Adrenal gland (tissue), 12 donors: ENCODE data around the gene RALGDS. TPM values are rescaled to one million over a fixed set of nuclear protein-coding genes. Genes with fewer than 3 reads are reported as not detected.

Source experiments
- DNase-seq, 7 donors: peaks; one replicate each; pipeline ENCODE4 v3.0.0-alpha.2; 2019 to 2020
- H3K27ac ChIP-seq, 5 donors: fragments of 200-600 bp; sonication (generic) in 4 of 5; 1 replicate in 3 of 5; 2 replicates in 2 of 5; pipeline versions ENCODE4 v1.5.1 to v1.8.0; 2016 to 2020; ENCODE audit warnings: mild to moderate bottlenecking in 1 of 5
- H3K27me3 ChIP-seq: fragments of 200-600 bp; 2 replicates; pipeline ENCODE4 v1.8.0; 2021
- H3K36me3 ChIP-seq, 2 donors: fragments of 200-600 bp; replicated peaks in 1 of 2; 1 replicate in 1 of 2; 2 replicates in 1 of 2; pipeline versions ENCODE4 v1.5.1 to v1.8.0; 2018 to 2022
- H3K4me1 ChIP-seq, 2 donors: fragments of 200-600 bp; replicated peaks in 1 of 2; 1 replicate in 1 of 2; 2 replicates in 1 of 2; pipeline versions ENCODE4 v1.5.1 to v1.8.0; 2018 to 2021
- H3K4me3 ChIP-seq, 4 donors: fragments of 200-600 bp; sonication (generic) in 3 of 4; one replicate each; pipeline ENCODE4 v1.5.1; 2016 to 2018
- H3K9me3 ChIP-seq, 3 donors: fragments of 200-600 bp; sonication (generic) in 1 of 3; replicated peaks in 1 of 3; 1 replicate in 2 of 3; 2 replicates in 1 of 3; pipeline versions ENCODE4 v1.5.1 to v1.8.0; 2016 to 2021
- POLR2A ChIP-seq, 2 donors: fragments of 450-650 bp; IDR thresholded peaks; one replicate each; pipeline ENCODE4 v1.6.1; 2017; ENCODE audit warnings: antibody characterized with exemption in 2 of 2, mild to moderate bottlenecking in 2 of 2, moderate library complexity in 1 of 2
- WGBS, 4 donors: extraction: QIAGEN DNeasy Blood & Tissue Kit in 2 of 4; methylation state at CpG; one replicate each; pipeline versions ENCODE4 v1.1.5 to v1.1.7; 2013 to 2017; 5-methylcytosine and 5-hydroxymethylcytosine counted together
- intact Hi-C, 2 donors: fragments of 100-400 bp; cut with DNase I; formaldehyde crosslinking; loops; one replicate each; pipeline versions ENCODE4 v1.14.1 to v1.15.0; 2022 to 2023
- polyA plus RNA-seq, 3 donors: library from polyadenylated mRNA; stranded (reverse); fragments of 200-250 nt in 2 of 3; fragments of 350-450 nt in 1 of 3; fragmentation: Illumina TruSeq in 1 of 3; extraction: RNeasy Lipid Tissue Mini Kit (QIAGEN cat#74804) in 1 of 3; gene quantifications; one replicate each; pipeline ENCODE4 v1.2.3, GENCODE V29; 2013 to 2014
- total RNA-seq, 9 donors: library from RNA; depleted of rRNA in 4 of 9; stranded (reverse); fragments of >200 nt in 4 of 9; fragments of 120-200 nt in 1 of 9; fragmentation: NEBNext Ultra II Directional in 1 of 9; extraction: Animal tissue kit (Norgen Biotek cat#: 25700) in 1 of 9; gene quantifications; one replicate each; pipeline versions ENCODE4 v1.1.0 to v1.2.4, GENCODE V29; 2013 to 2023
- TF ChIP-seq, protein P1 (sequence below), 6 experiments: fragments of 450-650 bp in 4 of 6; fragments of 200-600 bp in 2 of 6; sonication (generic) in 1 of 6; IDR thresholded peaks; 1 replicate in 5 of 6; 2 replicates in 1 of 6; pipeline versions ENCODE4 v1.5.1 to v1.8.0; 2016 to 2021; ENCODE audit warnings: antibody characterized with exemption in 6 of 6, mild to moderate bottlenecking in 2 of 6, moderate library complexity in 1 of 6
- donor health status: healthy with polysubstance abuse.
- donor health status: Bipolar disorder and iron deficiency.
- donor health status: DM: yes; HTN: yes; CAD: no.
- donor health status: DM: no; HTN: no; CAD: no.
- donor health status: DM: no; HTN: no; CAD: no.
- donor health status: DM: yes; HTN: yes; CAD: no.

Gene RALGDS
- total and polyA plus RNA-seq, 12 donors: 21.3 to 170 (median 67.5) TPM

DNA sequence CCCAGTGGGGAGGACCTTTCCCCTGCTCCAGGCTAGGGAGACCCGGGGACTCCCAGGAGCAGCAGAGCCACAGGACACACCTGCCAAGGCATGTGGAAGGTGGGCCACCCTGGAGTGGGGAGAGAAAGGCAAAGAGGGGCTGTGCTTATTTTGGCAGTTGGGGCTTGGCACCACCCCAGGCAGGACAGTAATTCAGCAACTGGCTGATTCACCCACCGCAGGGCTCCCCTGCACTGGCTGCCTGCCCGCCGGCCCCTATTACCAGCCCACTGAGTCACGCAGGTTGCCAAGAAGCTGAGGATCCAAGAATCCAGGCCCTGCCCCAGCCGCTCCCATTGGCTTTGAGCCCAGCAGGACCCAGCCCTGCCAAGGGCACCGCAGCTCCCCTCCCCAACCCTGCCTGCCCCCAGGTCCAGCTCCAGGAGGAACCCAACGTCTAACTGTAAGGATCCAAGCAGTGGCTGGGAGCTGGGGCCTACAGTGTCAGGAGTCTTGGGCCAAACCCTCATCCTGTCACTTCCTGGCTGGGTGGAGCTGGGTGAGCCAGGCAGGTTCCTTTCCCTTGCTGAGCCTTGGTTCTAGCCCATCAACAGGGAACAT lies 14.2 kb upstream of the RALGDS start:
- DNase-seq: peak; percentile 84 to 96 (median 94)

GRCh38 chr9:133134388-133135145 lies 13.5 kb upstream of the RALGDS start:
- Histone ChIP-seq H3K36me3 (no peaks in the 10 kb centered on the region), H3K27me3 (no peaks in the 10 kb centered on the region), H3K9me3 (no peaks in the 10 kb centered on the region), H3K27ac (peak overlapping the region; percentile 58 to 95 (median 87)), H3K4me1 (peaks cover 52 to 69% of the 10 kb centered on the region in 2 donors), H3K4me3 (no peak overlapping the region)
- intact Hi-C loops: no loop called here
- 71 to 77% (median 73%) methylated on average over 11 of the region's 11 CpGs for WGBS, 4 donors
- peak in 1 of 7 donors; percentile 20 for DNase-seq
- TF ChIP-seq, protein P1, sequence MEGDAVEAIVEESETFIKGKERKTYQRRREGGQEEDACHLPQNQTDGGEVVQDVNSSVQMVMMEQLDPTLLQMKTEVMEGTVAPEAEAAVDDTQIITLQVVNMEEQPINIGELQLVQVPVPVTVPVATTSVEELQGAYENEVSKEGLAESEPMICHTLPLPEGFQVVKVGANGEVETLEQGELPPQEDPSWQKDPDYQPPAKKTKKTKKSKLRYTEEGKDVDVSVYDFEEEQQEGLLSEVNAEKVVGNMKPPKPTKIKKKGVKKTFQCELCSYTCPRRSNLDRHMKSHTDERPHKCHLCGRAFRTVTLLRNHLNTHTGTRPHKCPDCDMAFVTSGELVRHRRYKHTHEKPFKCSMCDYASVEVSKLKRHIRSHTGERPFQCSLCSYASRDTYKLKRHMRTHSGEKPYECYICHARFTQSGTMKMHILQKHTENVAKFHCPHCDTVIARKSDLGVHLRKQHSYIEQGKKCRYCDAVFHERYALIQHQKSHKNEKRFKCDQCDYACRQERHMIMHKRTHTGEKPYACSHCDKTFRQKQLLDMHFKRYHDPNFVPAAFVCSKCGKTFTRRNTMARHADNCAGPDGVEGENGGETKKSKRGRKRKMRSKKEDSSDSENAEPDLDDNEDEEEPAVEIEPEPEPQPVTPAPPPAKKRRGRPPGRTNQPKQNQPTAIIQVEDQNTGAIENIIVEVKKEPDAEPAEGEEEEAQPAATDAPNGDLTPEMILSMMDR (IDR thresholded peaks at IDR 0.05): no peak
- no peak for TF ChIP-seq POLR2A (IDR thresholded peaks at IDR 0.05)

More for the DNA sequence above, 14.2 kb upstream of the RALGDS start:
- intact Hi-C loops: no loop called here
- Histone ChIP-seq H3K27me3 (no peaks in the 10 kb centered on the region), H3K36me3 (no peaks in the 10 kb centered on the region), H3K4me3 (no peak overlapping the region), H3K27ac (peak overlapping the region; percentile 49 to 95 (median 87)), H3K9me3 (no peaks in the 10 kb centered on the region), H3K4me1 (peaks cover 57 to 72% of the 10 kb centered on the region in 2 donors)
- TF ChIP-seq, protein P1 (IDR thresholded peaks at IDR 0.05): no peak
- peak in 1 of 2 donors; percentile 27 for TF ChIP-seq POLR2A (IDR thresholded peaks at IDR 0.05)
- 26 to 57% (median 31%) methylated on average over 1 to 8 of the region's 8 CpGs for WGBS, 4 donors

GRCh38 chr9:133133681-133134387 lies 12.8 kb upstream of the RALGDS start:
- WGBS, 4 donors: 8 to 63% (median 27%) methylated on average over 5 to 21 of the region's 21 CpGs
- Histone ChIP-seq H3K36me3 (no peaks in the 10 kb centered on the region), H3K4me3 (no peak overlapping the region), H3K27me3 (no peaks in the 10 kb centered on the region), H3K9me3 (no peaks in the 10 kb centered on the region), H3K27ac (peak overlapping the region; percentile 58 to 95 (median 87)), H3K4me1 (peaks cover 51 to 69% of the 10 kb centered on the region in 2 donors)
- peak; percentile 86 to 98 (median 95) for DNase-seq
- intact Hi-C loops: no loop called here
- TF ChIP-seq POLR2A (IDR thresholded peaks at IDR 0.05): peak; percentile 37 to 87
- TF ChIP-seq, protein P1 (IDR thresholded peaks at IDR 0.05): peak in 1 of 6 experiments; percentile 16

GRCh38 chr9:133132174-133132573 lies 11.1 kb upstream of the RALGDS start:
- H3K4me1 ChIP-seq: peaks cover 40 to 62% of the 10 kb centered on the region in 2 donors
- no peaks in the 10 kb centered on the region for H3K36me3 ChIP-seq
- no peak for TF ChIP-seq POLR2A (IDR thresholded peaks at IDR 0.05)
- TF ChIP-seq, protein P1 (IDR thresholded peaks at IDR 0.05): no peak
- peak overlapping the region in 3 of 5 donors; percentile 33 to 95 (median 82) for H3K27ac ChIP-seq
- no peaks in the 10 kb centered on the region for H3K27me3 ChIP-seq
- H3K9me3 ChIP-seq: no peaks in the 10 kb centered on the region
- DNase-seq: peak in 1 of 7 donors; percentile 25
- intact Hi-C loops: no loop called here
- WGBS, 4 donors: 82 to 87% (median 84%) methylated on average over 11 to 16 of the region's 16 CpGs
- no peak overlapping the region for H3K4me3 ChIP-seq
